SH-SY5Y (cell line): ENCODE measurements around the gene SMG9.

ENCODE experiments used
- GATA2 ChIP-seq: IDR thresholded peaks from 2 replicates; pipeline ENCODE4 v1.6.1; 2011; ENCODE audit warnings: mild to moderate bottlenecking, low read depth, low read length
- GATA3 ChIP-seq: IDR thresholded peaks from 2 replicates; pipeline ENCODE4 v1.6.1; 2011; ENCODE audit warnings: low read depth, mild to moderate bottlenecking, low read length, moderate library complexity

Gene SMG9

DNA sequence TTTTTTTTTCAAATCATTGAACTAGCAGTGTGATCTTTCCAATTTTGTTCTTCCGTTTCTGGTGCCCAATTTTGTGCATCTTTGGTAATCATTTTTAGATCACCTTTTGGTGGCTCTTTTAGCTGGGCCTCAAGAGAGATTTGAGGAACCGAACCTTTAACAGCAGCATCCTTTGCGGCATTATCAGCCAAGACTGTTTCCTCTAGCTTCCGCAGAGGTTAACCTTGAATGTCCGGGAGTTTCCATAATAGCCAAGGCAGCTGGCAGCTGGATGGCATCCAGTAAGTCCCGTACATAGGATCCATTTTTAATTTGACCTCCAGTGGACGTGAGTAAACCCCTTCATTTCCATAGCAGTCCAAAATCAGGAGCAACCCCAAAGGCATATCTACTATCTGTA lies 29.3 kb downstream of the SMG9 start:
- no peak for TF ChIP-seq GATA2
- no peak for TF ChIP-seq GATA3

DNA sequence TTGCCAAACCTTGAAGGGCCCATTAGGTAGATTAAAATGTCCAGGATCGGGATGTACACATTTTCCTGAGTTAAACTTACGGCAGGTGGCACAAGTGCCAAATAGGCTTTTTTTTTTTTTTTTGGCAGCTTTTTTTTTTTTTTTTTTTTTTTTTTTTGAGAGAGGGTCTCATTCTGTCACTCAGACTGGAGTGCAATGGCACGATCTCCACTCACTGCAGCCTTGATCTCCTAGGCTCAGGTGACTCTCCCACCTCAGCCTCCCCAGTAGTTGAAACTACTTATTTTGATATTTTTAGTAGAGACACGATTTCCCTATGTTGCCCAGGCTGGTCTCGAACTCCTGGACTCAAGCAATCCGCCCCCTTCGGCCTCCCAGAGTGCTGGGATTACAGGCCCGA lies 29.9 kb downstream of the SMG9 start:
- no peak for TF ChIP-seq GATA3
- no peak for TF ChIP-seq GATA2

DNA sequence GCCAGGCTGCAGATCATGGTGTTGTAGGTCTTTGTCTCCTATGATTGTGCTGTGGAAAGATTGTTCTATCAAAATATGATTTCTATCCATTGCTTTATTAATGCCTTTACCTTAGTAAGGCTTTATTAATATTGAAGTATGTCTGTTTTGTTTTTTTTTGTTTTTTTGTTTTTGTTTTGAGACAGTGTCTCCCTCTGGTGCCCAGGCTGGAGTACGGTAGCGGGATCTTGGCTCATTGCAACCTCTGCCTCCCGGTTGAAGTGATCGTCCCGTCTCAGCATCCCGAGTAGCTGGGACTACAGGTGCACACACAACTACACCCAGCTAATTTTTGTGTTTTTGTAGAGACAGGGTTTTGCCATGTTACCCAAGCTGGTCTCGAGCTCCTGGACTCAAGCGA lies 31.2 kb downstream of the SMG9 start:
- TF ChIP-seq GATA2 (no peak), GATA3 (no peak)

- TF ChIP-seq GATA2: no peak
- TF ChIP-seq GATA3: no peak
Observed at GRCh38 chr19:43721469-43722048, 33.2 kb downstream of the SMG9 start.

DNA sequence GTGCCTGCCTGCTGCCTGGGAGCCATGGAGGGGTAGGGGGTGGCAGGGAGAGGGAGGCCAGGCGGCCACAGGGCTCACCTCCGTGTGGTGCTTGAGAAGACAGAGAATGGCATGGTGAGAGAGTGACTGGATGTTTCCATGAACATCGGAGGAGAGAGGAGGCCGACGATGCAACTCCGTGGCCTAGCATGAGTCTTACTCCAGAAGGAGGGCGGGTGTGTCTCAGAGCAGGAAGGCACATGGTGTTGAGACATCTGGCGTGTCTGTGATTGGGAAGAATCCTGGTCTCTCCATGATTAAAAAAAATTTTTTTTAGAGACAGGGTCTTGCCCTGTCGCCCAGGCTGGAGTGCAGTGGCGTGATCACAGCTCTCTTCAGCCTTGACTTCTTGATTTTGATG lies 33.8 kb downstream of the SMG9 start:
- TF ChIP-seq GATA2 (no peak), GATA3 (no peak)

DNA sequence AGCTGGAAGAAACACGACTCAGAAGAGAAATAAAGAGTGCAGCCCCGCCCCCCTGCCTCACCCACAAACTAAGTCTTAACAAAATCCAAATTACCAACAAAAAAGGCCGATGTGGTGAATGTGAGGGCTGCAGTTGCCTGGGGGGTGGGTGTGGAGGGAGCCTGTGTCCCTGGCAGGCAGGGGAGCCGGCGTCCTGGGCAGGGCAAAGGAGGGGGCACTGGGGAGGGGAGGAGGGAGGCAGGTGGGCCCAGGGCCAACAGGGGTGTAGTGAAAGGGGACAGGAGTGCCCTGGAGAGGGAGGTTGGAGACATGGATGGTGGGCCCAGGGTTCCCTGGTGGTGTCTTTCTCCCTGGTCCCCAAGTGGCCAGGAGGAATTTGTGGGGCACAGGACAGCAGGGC lies 34.8 kb downstream of the SMG9 start:
- TF ChIP-seq GATA3 (no peak), GATA2 (no peak)

GRCh38 chr19:43719378-43719868 lies 35.3 kb downstream of the SMG9 start:
- TF ChIP-seq GATA2: no peak
- no peak for TF ChIP-seq GATA3

DNA sequence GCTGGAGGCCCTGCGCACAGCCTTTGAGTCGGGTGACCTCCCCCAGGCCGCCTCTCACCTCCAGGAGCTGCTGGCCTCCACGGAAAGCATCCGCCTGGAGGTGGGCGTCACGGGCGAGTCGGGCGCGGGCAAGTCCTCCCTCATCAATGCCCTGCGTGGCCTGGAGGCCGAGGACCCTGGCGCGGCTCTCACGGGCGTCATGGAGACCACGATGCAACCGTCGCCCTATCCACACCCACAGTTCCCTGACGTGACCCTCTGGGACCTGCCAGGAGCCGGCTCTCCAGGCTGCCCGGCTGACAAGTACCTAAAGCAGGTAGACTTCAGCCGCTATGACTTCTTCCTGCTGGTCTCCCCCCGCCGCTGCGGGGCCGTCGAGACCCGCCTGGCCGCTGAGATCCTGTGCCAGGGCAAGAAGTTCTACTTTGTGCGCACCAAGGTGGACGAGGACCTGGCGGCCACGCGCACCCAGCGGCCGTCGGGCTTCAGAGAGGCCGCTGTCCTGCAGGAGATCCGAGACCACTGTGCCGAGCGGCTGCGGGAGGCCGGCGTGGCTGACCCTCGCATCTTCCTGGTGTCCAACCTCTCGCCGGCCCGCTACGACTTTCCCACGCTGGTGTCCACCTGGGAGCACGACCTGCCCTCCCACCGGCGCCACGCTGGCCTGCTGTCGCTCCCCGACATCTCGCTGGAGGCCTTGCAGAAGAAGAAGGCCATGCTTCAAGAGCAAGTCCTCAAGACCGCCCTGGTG lies 36.0 kb downstream of the SMG9 start:
- TF ChIP-seq GATA2: no peak
- no peak for TF ChIP-seq GATA3

DNA sequence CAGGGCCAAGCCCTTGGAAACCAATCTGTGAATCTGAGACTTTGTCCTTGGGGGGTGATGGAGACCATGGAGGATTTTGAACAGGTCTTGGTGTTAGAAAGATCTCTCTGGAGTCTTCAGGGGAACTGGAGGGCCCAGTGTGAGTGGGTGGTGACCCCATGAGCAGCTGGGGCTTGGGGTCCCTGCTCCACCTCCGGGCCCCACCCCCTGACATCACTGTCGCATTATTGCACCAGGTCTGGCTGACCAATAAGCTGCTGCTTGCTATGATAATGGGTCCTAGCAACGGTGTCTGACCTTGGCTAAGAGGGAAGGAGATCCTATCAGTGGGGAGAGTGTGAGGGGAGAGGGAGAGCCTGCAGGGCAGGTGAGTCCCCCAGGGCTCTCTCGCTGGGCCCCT lies 39.0 kb downstream of the SMG9 start, which contains the start of gene IRGC:
Gene IRGC, plus strand, starts transcription at position 301 of the 400 bp plus-strand sequence. CDS start 2,483 bp downstream, outside the sequence.
- TF ChIP-seq GATA3 (no peak), GATA2 (no peak)

DNA sequence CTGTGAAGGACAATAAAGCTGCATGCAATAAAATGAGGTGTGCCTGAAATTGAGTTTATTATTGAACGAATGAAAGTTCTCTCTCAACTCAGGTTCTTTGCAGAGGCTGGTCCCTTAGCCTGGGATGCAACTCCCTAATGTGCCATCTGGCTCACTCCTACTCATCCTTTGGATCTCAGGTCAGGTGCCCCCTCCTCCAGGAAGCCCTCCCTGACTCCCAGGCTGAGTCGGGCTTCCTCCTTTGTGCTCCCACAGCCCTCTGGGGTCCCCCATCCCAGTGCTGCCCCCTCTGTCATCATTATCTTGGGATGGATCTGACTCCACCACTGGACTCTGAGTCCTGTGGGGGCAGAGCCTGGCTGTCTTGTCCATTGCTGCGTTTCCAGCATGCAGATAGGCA lies 41.6 kb downstream of the SMG9 start:
- no peak for TF ChIP-seq GATA3
- no peak for TF ChIP-seq GATA2

- TF ChIP-seq GATA2 (no peak), GATA3 (no peak)
Observed at GRCh38 chr19:43711751-43712355, 42.9 kb downstream of the SMG9 start.

GRCh38 chr19:43708716-43709115 lies 46.0 kb downstream of the SMG9 start:
- TF ChIP-seq GATA2 (no peak), GATA3 (no peak)

DNA sequence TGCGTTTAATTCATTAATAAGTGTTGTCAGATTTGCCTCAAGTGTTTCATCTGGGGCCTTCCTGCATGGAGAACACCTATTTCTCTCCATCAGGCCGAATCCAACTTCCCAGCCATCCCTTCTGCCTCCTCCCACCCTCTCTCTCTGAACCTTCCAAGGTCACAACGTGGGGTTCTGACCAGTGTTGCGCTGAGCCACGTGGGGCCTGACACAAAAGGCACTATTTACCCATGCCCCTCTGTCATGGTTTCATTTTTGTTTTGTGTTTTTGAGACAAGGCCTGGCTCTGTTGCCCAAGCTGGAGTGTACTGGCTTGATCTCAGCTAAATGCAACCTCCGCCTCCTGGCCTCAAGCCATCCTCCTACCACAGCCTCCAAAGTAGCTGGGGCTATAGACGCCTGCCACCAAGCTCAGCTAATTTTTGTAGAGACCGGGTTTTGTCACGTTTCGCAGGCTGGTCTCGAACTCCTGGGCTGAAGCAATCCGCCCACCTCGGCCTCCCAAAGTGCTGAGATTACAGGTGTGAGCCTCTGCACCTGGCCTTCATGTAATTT lies 47.5 kb downstream of the SMG9 start:
- TF ChIP-seq GATA2: no peak
- TF ChIP-seq GATA3: no peak

DNA sequence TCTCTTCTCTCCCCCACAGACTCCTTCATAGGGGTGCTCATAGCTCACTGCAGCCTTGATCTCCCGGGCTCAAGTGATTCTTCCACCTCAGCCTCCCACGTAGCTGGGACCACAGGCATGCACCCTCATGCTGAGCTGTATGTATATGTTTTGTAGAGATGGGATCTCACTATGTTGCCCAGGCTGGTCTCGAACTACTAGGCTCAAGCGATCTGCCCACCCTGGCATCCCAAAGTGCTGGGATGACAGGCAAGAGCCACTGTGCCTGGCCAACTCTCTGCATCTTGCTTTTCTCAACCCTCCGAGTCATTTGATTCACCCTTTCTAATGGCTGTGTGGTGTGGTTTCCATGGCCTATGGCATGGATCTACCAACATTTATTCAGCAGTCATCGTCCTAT lies 49.0 kb downstream of the SMG9 start:
- TF ChIP-seq GATA2: no peak

DNA sequence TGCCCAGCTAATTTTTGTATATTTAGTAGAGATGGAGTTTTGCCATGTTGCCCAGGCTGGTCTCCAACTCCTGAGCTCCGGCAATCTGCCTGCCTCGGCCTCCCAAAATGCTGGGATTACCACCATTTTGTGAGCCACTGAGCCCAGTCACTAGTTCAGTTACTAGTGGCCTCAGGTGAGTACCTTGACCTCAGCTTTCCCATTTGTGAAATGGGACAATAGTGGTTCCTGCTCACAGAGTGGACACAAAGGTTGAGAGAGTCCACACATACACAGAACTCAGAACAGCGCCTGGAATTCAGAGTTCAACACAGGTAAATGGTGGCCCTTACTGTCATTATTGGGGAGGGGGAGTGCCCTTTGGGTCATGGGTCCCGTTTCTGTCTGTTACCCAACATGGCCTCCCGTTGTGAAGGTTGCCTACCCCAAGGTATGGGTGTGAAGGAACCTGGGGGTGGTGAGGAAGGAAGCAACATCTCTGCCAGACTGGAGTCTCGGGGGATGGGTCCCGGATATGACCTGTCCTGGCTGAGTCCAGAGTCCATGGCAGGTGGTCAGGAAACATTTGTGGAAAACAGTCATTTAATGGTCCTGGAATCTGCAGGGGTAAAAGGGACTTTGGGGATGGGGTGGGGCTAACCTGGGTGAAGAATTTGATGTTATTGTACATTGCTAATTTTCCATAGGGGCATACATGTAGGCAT lies 50.6 kb downstream of the SMG9 start:
- TF ChIP-seq GATA3 (no peak), GATA2 (no peak)
